ENCODE results near the gene PFAS.

The PFAS gene

DNA sequence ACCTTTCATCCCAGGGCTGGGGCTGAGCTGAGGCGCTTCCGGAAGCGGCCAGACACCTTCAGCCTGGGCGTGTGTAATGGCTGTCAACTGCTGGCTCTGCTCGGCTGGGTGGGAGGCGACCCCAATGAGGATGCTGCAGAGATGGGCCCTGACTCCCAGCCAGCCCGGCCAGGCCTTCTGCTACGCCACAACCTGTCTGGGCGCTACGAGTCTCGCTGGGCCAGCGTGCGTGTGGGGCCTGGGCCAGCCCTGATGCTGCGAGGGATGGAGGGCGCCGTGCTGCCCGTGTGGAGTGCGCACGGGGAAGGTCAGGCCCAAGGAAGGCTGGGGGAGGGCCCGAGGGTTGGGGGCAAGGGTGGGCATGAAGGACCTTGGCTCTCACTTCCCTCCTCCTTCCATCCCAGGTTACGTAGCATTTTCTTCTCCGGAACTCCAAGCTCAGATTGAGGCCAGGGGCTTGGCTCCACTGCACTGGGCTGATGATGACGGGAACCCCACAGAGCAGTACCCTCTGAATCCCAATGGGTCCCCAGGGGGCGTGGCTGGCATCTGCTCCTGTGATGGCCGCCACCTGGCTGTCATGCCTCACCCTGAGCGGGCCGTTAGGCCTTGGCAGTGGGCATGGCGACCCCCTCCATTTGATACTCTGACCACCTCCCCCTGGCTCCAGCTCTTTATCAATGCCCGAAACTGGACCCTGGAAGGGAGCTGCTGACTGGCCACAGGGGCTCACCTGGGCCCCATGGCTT is 19.6 kb downstream of the PFAS start:
- peaks cover 48% of the 10 kb centered on the region for H3K36me3 ChIP-seq (ENCODE audit: control insufficient read depth, insufficient read depth, low read length)
- no peaks in the 10 kb centered on the region for H3K4me1 ChIP-seq (ENCODE audit: control insufficient read depth, insufficient read depth, low read length)
- H3K27me3 ChIP-seq (ENCODE audit: control insufficient read depth, insufficient read depth, low read length): no peaks in the 10 kb centered on the region
- H3K27ac ChIP-seq (ENCODE audit: low read length): no peak overlapping the region
- no CpG with 5 or more reads among the region's 29 CpGs for WGBS (ENCODE audit: insufficient coverage, insufficient read length)
- no peak for DNase-seq (ENCODE audit: low read depth, low spot score)
- no peak overlapping the region for H3K4me3 ChIP-seq (ENCODE audit: low read length)
- H3K9me3 ChIP-seq (ENCODE audit: control insufficient read depth, insufficient read depth, low read length): no peaks in the 10 kb centered on the region

DNA sequence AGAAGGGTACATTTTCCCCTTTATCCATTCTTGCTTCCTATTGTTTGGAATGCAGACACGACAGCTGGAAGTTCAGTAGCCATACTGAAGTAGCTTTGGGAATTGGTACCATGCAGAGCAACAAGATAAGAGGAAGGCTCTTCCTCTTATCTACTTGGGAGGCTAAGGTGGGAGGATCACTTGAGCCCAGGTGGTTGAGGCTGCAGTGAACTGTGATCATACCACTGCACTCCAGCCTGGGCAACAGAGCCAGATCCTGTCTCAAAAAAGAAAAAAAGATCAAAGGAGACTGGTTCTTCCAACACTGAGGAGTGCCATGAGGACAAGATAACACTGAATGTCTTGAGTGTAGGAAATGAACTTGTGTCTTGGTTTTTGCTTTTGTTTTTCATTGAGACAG is 23.3 kb downstream of the PFAS start:
- peaks cover 12% of the 10 kb centered on the region for H3K36me3 ChIP-seq (ENCODE audit: control insufficient read depth, insufficient read depth, low read length)
- H3K27ac ChIP-seq (ENCODE audit: low read length): no peak overlapping the region
- H3K4me1 ChIP-seq (ENCODE audit: control insufficient read depth, insufficient read depth, low read length): no peaks in the 10 kb centered on the region
- H3K27me3 ChIP-seq (ENCODE audit: control insufficient read depth, insufficient read depth, low read length): no peaks in the 10 kb centered on the region
- no peaks in the 10 kb centered on the region for H3K9me3 ChIP-seq (ENCODE audit: control insufficient read depth, insufficient read depth, low read length)
- DNase-seq (ENCODE audit: low read depth, low spot score): no peak
- H3K4me3 ChIP-seq (ENCODE audit: low read length): no peak overlapping the region
- no CpG with 5 or more reads among the region's 1 CpG for WGBS (ENCODE audit: insufficient coverage, insufficient read length)

DNA sequence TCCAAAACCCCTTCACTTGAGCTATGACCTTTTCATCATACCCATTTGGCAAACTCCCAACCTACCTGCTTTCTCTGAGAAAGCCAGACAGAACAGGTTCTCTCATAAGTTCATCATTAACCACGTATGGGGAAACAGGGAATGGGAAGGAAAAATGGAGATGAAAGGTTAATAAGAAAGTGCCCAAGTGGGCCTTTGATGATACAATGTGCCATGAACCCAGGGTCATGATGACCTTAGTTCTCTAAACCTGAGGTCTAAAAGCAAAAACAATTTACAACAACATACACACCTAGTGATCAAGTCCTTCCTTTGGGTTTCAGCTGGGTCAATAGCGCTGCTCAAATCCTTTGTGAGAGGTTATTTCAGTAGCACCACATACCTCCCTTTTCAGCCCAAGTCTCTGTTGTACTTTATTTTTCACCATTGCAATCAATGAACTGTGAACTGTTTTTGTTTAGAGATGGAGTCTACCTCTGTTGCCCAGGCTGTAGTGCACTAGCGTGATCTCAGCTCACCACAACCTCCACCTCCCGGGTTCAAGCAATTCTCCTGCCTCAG is 24.9 kb downstream of the PFAS start:
- DNase-seq (ENCODE audit: low read depth, low spot score): no peak
- no peak overlapping the region for H3K27ac ChIP-seq (ENCODE audit: low read length)
- H3K9me3 ChIP-seq (ENCODE audit: control insufficient read depth, insufficient read depth, low read length): no peaks in the 10 kb centered on the region
- H3K4me1 ChIP-seq (ENCODE audit: control insufficient read depth, insufficient read depth, low read length): no peaks in the 10 kb centered on the region
- WGBS (ENCODE audit: insufficient coverage, insufficient read length): no CpG with 5 or more reads among the region's 4 CpGs
- peaks cover 3% of the 10 kb centered on the region; the same call in 1 of the 2 replicates for H3K36me3 ChIP-seq (ENCODE audit: control insufficient read depth, insufficient read depth, low read length)
- H3K27me3 ChIP-seq (ENCODE audit: control insufficient read depth, insufficient read depth, low read length): no peaks in the 10 kb centered on the region
- H3K4me3 ChIP-seq (ENCODE audit: low read length): no peak overlapping the region

DNA sequence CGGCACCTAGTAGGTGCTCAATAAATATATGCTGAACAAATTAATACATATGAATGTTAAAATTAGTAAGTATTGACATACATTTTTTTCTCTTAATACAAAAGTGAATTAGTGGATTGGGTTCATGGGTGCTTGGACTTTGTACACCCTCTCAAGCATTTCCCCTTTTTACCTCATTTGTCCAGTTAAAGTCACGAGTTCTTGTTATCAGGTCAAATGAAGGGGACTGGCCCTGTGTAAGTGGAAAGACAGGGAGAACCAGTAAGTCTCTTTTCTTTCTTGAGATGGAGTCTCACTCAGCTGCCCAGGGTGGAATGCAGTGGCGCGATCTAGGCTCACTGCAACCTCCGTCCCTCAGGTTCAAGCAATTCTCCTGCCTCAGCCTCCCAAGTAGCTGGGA is 25.7 kb downstream of the PFAS start:
- WGBS (ENCODE audit: insufficient coverage, insufficient read length): no CpG with 5 or more reads among the region's 5 CpGs
- no peaks in the 10 kb centered on the region for H3K9me3 ChIP-seq (ENCODE audit: control insufficient read depth, insufficient read depth, low read length)
- no peak for DNase-seq (ENCODE audit: low read depth, low spot score)
- no peak overlapping the region for H3K4me3 ChIP-seq (ENCODE audit: low read length)
- no peaks in the 10 kb centered on the region for H3K27me3 ChIP-seq (ENCODE audit: control insufficient read depth, insufficient read depth, low read length)
- no peaks in the 10 kb centered on the region; the same call in 1 of the 2 replicates for H3K36me3 ChIP-seq (ENCODE audit: control insufficient read depth, insufficient read depth, low read length)
- no peaks in the 10 kb centered on the region for H3K4me1 ChIP-seq (ENCODE audit: control insufficient read depth, insufficient read depth, low read length)
- no peak overlapping the region for H3K27ac ChIP-seq (ENCODE audit: low read length)

DNA sequence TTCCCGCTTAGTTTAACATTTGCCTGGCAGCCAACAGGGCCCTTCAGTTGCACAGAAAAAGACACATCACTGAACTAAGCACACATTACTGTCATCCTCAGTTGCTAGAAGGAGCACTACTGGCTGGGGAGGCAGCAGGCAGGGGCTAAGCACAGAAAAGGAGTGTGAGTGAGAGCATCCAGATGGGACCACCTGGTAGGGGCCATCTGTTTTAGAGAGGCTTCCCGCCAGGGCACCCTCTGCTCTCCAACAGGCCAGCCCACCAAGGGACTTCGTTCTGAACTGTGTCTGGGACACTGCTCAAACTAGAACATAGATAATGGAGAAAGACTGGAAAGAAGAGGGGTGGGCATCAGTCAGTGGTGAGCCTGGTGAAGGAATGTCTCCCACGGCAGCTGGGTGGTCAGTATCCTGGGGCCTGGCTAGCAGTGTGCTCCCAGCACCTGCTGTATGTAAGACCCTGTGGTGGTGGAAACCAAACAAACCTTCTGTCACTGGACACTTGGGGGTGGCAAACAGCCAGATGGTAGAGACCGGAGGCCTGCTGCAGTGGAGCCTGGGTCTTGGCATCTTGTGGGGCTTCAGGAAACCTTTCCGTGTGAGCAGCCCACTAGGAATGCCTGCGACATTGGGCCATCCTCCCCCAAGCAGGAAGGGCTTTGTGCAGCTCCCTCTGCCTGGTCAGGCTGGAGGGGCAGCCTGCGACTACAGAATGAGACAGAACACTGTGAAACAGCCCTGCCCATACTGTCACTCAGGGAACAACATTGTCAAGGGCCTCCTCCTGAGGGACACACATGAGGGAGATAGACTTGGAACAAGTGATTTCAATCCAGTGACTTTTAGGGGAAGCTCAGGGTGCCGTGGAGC is 26.6 kb downstream of the PFAS start:
- no CpG with 5 or more reads among the region's 9 CpGs for WGBS (ENCODE audit: insufficient coverage, insufficient read length)
- Histone ChIP-seq H3K36me3 (ENCODE audit: control insufficient read depth, insufficient read depth, low read length) (no peaks in the 10 kb centered on the region; the same call in 1 of the 2 replicates), H3K4me3 (ENCODE audit: low read length) (no peak overlapping the region), H3K27ac (ENCODE audit: low read length) (no peak overlapping the region), H3K4me1 (ENCODE audit: control insufficient read depth, insufficient read depth, low read length) (no peaks in the 10 kb centered on the region), H3K9me3 (ENCODE audit: control insufficient read depth, insufficient read depth, low read length) (no peaks in the 10 kb centered on the region), H3K27me3 (ENCODE audit: control insufficient read depth, insufficient read depth, low read length) (no peaks in the 10 kb centered on the region)
- no peak for DNase-seq (ENCODE audit: low read depth, low spot score)

DNA sequence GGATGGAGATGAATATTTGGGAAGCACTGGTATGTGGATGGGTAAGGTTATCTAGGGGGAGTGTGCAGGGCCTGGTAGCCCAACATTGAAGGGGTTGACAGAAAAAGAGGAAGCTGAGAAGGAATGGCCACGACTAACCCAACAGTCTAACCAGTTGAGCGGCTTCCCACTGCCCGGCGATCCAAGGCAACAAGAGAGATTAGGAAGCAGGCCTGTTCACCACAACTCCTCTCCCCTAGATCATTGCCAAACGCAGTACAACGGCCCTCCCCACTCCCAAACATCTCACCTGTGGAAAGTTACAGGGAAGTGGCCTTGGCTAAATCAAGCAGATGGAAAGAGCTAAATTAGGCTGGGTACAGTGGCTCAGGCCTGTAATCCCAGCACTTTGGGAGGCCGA is 28.2 kb downstream of the PFAS start:
- Histone ChIP-seq H3K9me3 (ENCODE audit: control insufficient read depth, insufficient read depth, low read length) (no peaks in the 10 kb centered on the region), H3K27ac (ENCODE audit: low read length) (no peak overlapping the region), H3K27me3 (ENCODE audit: control insufficient read depth, insufficient read depth, low read length) (no peaks in the 10 kb centered on the region), H3K4me1 (ENCODE audit: control insufficient read depth, insufficient read depth, low read length) (no peaks in the 10 kb centered on the region), H3K4me3 (ENCODE audit: low read length) (no peak overlapping the region), H3K36me3 (ENCODE audit: control insufficient read depth, insufficient read depth, low read length) (no peaks in the 10 kb centered on the region; the same call in 1 of the 2 replicates)
- no peak for DNase-seq (ENCODE audit: low read depth, low spot score)
- no CpG with 5 or more reads among the region's 7 CpGs for WGBS (ENCODE audit: insufficient coverage, insufficient read length)

DNA sequence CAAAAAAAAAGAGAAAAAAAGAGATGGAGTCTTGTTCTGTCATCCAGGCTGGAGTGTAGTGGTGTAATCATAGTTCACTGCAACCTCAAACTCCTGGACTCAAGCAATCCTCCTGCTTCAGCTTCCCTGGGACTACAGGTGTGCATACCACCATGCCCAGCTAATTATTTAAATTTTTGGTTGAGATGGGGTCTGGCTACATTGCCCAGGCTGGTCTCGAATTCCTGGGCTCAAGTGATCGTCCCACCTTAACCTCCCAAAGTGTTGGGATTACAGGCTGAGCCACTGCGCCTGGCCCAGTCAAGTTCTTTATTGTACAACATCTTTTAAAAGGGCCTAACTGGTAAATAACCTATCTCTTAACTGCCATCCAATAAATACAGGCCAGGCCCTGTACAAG is 33.3 kb downstream of the PFAS start:
- Histone ChIP-seq H3K4me3 (ENCODE audit: low read length) (no peak overlapping the region), H3K4me1 (ENCODE audit: control insufficient read depth, insufficient read depth, low read length) (no peaks in the 10 kb centered on the region; the same call in 1 of the 2 replicates), H3K36me3 (ENCODE audit: control insufficient read depth, insufficient read depth, low read length) (no peaks in the 10 kb centered on the region), H3K9me3 (ENCODE audit: control insufficient read depth, insufficient read depth, low read length) (no peaks in the 10 kb centered on the region), H3K27ac (ENCODE audit: low read length) (no peak overlapping the region), H3K27me3 (ENCODE audit: control insufficient read depth, insufficient read depth, low read length) (no peaks in the 10 kb centered on the region)
- DNase-seq (ENCODE audit: low read depth, low spot score): no peak
- WGBS (ENCODE audit: insufficient coverage, insufficient read length): no CpG with 5 or more reads among the region's 3 CpGs

DNA sequence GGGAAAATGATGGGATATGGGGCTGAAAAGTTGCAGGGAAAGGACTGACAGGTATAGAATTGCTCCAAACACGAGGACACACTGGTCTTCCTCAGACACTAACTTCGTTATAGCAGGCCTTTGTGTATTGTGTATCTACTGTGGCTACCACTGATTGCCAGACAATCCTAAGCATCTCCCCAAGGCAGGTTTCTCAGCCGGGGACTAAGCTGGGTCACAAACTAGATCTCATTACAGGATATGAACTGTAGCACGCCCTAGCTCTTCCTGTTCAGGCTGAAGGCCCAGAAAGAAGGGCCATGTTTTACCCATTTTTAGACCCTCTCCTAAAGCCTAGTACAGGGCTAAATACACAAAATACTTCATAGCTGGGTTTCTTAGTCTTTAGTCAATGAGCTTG is 34.3 kb downstream of the PFAS start:
- whole genome bisulfite sequencing (ENCODE audit: insufficient coverage, insufficient read length): no CpG with 5 or more reads among the region's 4 CpGs
- H3K4me3 ChIP-seq (ENCODE audit: low read length): no peak overlapping the region
- H3K27ac ChIP-seq (ENCODE audit: low read length): no peak overlapping the region
- H3K36me3 ChIP-seq (ENCODE audit: control insufficient read depth, insufficient read depth, low read length): no peaks in the 10 kb centered on the region
- H3K4me1 ChIP-seq (ENCODE audit: control insufficient read depth, insufficient read depth, low read length): no peaks in the 10 kb centered on the region; the same call in 1 of the 2 replicates
- no peaks in the 10 kb centered on the region for H3K9me3 ChIP-seq (ENCODE audit: control insufficient read depth, insufficient read depth, low read length)
- H3K27me3 ChIP-seq (ENCODE audit: control insufficient read depth, insufficient read depth, low read length): no peaks in the 10 kb centered on the region
- no peak for DNase-seq (ENCODE audit: low read depth, low spot score)

DNA sequence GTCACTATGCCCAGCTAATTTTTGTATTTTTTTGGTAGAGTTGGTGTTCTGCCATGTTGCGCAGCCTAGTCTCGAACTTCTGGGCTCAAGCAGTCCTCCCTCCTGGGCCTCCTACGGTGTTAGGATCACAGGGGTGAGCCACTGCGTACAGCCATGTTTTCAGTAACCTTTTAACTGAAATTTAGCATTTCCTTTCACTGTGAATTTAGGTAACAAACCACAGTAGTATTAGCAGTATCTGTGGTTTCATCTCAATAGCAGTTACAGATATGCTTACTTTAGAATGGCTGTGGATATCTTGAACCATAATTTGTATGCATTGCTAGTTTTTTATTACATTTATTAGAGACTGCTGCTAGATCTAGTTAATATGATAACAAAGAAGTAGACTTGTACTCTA is 35.0 kb downstream of the PFAS start:
- H3K27ac ChIP-seq (ENCODE audit: low read length): no peak overlapping the region
- H3K9me3 ChIP-seq (ENCODE audit: control insufficient read depth, insufficient read depth, low read length): no peaks in the 10 kb centered on the region
- no peak overlapping the region for H3K4me3 ChIP-seq (ENCODE audit: low read length)
- H3K4me1 ChIP-seq (ENCODE audit: control insufficient read depth, insufficient read depth, low read length): no peaks in the 10 kb centered on the region; the same call in 1 of the 2 replicates
- no peak for DNase-seq (ENCODE audit: low read depth, low spot score)
- WGBS (ENCODE audit: insufficient coverage, insufficient read length): no CpG with 5 or more reads among the region's 4 CpGs
- no peaks in the 10 kb centered on the region for H3K36me3 ChIP-seq (ENCODE audit: control insufficient read depth, insufficient read depth, low read length)
- no peaks in the 10 kb centered on the region for H3K27me3 ChIP-seq (ENCODE audit: control insufficient read depth, insufficient read depth, low read length)

DNA sequence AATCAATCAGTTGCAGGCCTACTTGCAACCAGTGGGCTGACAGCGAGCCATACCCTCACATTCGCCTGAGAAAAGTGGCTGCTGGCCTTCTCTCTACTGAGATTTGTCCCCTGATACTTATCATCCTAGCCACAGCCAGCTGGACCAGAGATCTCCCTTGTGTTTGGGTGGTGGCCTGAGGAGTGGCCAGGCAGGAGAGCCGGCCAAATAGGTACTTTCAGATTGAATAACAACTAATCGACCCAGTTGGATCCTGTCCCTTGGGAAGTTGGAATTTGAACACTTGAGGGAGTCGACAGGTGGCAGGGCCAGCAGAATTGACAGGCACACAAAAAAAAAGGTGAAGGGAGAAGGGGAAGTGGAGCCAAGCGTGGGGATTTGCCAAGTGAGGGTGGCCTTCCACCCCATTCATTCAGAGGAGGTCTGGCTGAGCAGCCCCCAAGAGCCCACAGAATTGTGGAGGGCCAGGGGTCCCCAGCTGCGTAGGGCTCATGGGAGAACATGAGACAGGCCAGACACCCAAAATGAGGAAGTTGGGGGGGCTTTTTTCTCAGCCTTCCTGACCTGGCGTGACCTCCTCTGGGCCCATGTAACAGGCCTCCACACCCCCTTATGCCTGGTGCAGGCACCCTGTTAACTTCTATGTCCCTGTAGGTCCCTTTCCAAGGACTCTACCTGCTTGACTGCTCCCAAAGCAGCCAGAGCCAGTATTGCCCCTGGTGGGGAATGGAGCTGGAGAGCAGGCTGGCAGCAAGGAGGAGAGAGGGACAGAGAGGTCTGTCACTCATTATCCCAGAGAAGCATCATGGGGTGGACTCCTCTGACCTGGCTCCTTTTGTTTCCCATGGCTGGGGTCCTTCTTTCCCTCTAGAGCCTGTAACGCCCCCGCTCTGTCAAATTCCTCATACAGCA is 36.4 kb downstream of the PFAS start:
- Histone ChIP-seq H3K9me3 (ENCODE audit: control insufficient read depth, insufficient read depth, low read length) (no peaks in the 10 kb centered on the region), H3K27me3 (ENCODE audit: control insufficient read depth, insufficient read depth, low read length) (no peaks in the 10 kb centered on the region), H3K4me1 (ENCODE audit: control insufficient read depth, insufficient read depth, low read length) (no peaks in the 10 kb centered on the region; the same call in 1 of the 2 replicates), H3K36me3 (ENCODE audit: control insufficient read depth, insufficient read depth, low read length) (no peaks in the 10 kb centered on the region), H3K27ac (ENCODE audit: low read length) (no peak overlapping the region), H3K4me3 (ENCODE audit: low read length) (no peak overlapping the region)
- no peak for DNase-seq (ENCODE audit: low read depth, low spot score)
- no CpG with 5 or more reads among the region's 10 CpGs for WGBS (ENCODE audit: insufficient coverage, insufficient read length)

Data from iPS DF 6.9 (cell line).